Fibroblast of skin of scalp (primary cell): ENCODE data around the gene COL23A1.
A peak's percentile ranks its signal among the peaks of the same experiment; 100 is the strongest.

ENCODE experiments used
- DNase-seq: peaks from one replicate; pipeline ENCODE4 v3.0.0-alpha.2; 2013

The COL23A1 gene

DNA sequence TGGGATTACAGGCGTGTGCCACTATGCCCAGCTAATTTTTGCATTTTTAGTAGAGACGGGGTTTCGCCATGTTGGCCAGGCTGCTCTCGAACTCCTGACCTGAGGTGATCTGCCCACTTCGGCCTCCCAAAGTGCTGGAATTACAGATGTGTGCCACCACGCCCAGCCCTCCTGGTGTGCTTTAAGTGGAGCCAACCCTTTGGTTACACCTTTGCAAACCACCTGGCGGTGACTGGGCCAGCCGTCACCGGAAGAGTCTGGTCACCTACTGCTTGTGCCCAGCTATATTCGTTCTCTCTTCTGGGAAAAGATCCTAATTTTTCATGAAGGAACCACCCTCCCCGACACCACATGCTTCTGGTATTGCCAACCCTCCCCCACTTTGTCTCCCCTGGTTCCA is 35.9 kb downstream of the COL23A1 start:
- no peak for DNase-seq

- DNase-seq: no peak
These were observed 36.7 kb downstream of the COL23A1 start for GRCh38 chr5:178553517-178553916.

GRCh38 chr5:178551468-178551867 is 38.7 kb downstream of the COL23A1 start:
- no peak for DNase-seq

DNA sequence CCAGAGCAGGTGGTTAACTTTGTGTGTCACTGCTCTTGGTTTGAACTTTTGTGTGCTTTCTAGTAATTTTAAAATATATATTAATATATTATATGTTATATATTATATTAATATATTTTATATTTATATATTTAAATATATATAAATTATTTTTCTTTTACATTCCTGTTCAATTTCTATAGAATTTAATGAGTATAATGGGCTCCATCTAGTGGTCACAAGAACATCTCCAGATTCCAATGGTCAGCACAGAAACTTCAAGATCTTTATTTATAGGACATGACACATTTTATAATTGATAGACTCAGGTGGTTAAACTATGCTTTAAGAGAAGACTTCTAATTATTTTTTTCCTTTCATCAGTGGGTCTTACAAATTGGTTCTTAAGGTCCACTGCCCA is 39.1 kb downstream of the COL23A1 start:
- peak; percentile 42 for DNase-seq

DNA sequence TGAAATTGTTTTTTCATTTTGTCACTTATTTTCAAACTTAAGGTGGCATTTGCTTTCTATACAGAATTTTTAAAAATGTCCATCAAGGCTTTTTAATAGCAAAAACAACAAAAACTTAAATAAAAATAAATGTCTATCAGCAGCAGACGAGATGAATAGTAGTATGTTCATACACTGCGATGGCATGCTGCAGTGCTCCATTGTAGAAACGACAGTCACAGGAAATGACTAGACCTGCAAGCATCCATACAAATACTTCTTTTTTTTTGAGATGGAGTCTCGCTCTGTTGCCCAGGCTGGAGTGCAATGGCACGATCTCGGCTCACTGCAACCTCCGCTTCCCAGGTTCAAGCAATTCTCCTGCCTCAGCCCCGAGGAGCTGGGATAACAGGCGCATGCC is 41.4 kb downstream of the COL23A1 start:
- DNase-seq: peak; percentile 58

- no peak for DNase-seq
These were observed 42.3 kb downstream of the COL23A1 start for GRCh38 chr5:178547753-178548415.

DNA sequence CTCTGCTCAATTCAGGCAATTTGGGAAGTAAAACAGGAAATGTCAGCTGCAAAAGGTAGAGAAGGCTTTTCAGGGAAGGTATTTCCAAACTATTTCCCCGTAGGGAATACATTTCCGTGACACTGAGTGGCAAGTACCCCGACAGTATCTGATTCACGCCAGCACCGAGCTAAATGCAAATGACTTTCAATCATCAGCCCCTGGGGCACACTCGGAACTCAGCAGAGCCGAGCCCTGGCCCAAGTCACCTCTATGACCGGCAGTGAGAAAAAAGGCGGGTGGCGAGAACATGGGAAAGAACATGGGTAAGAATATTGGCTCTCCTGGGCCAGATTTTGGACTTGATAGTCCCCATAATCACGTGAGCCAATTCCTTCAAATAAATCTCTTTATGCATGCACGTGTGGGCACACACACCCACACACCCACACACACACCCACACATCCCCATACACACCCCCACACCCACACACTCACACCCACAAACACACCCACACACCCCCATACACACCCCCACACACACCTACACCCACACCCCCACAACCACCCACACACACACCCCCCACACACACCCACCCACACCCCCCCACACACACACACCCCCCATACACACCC is 43.0 kb downstream of the COL23A1 start:
- DNase-seq: no peak

DNA sequence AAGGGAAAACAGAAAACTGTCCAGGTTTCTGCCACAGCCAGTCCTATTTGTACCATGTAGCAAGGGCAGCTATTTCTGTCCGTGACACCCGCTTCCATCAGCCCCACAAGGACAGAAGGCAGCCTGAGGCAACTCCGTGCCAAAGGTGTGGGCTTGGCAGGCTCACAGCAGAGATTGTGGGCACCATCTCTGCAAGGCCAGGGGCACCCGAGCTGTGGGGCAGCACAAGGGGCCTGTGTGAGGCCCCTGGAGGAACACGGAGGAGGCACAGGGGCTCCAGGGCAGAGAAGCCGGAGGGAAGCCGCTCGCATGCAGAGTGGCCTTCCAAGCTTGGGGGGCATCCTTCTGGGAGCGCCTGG is 43.5 kb downstream of the COL23A1 start:
- DNase-seq: no peak

GRCh38 chr5:178545941-178546674 is 44.1 kb downstream of the COL23A1 start:
- no peak for DNase-seq

DNA sequence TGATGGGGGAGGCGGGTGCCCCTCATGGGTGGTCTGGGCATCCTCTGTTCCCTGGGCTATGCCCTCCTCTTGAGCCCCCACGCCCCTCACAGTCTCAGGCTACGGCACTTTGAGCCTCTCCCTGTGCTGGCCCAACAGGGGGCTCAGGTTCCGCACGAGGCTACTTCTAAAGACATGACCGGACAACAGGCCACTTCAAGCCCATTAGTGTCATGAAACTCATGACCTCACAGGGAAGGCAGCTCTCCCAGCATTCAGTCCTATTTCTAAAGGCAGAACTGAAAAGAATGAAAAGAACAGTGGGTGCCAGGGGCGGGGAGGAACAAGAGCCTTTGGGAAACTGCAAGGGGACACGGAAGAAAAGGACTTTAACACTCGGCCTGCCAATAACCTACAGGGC is 45.0 kb downstream of the COL23A1 start:
- no peak for DNase-seq

DNA sequence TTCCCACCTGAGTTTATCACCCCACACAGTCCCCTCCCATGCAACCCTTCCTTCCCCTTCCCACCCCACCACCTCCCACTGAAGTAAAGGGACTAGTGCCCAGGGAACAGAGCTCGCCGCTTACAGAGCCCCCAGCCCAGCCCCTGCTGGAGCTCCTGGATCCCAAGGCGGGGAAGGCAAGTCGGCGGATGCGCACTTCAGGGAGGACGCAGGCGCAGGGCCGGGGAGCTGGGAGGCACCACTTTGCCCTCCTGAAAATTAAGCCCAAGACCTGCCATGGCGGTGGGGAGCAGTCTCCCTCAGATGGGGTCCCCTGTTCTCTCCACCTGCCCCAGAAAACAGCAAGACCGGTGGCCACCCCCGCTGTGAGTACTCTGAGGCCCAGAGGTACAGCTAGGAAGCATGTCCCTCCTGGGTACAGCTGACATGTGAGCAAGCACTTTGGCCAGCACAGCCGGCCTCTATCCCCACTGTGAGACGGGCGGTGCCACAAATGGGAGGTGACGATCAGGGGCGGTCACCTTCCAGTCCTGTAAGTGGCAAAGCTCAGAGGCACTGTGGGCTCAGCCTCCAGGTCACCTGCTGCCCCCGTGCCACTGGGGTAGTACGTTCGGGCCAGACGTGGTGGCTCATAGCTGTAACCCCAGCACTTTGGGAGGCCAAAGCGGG is 45.9 kb downstream of the COL23A1 start:
- DNase-seq: no peak

- DNase-seq: peak; percentile 50
These were observed 47.7 kb downstream of the COL23A1 start for GRCh38 chr5:178542455-178542854.

DNA sequence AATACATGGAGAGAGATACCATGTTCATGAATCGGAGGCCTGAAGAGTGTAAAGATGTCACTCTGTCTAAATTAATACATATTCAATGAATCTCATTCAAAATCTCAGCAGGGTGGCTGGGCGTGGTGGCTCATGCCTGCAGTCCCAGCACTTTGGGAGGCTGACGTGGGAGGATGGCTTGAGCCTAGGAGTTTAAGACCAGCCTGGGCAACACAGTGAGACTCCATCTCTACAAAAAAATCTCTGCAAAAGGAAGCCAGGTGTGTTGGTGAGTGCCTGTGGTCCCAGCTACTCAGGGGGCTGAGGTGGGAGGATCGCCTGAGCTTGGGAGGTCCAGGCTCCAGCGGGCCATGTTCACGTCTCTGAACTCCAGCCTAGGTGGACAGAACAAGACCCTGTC is 49.7 kb downstream of the COL23A1 start:
- no peak for DNase-seq

DNA sequence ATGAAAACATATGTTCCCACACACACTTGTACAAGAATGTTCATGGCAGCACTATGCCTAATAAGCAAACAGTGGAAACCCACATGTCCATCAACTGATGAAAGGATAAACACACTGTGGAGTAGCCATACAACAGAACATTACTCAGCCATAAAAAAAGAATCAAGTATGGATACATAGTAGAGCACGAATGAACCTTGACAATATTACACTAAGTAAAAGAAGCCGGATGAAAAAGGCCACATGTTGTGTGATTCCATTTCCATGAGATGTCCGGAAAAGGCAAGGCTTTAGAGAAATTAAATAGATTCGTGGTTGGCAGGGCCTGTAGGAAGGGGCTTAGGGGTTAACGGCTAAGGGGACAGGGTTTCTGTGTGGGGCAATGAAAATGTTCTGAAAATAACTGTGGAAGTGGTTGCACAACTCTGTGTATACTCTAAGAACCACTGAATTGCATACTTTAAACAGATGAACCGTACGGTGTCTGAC is 51.4 kb downstream of the COL23A1 start:
- peak; percentile 44 for DNase-seq

GRCh38 chr5:178537467-178538371 is 52.5 kb downstream of the COL23A1 start:
- DNase-seq: no peak

GRCh38 chr5:178536541-178537466 is 53.4 kb downstream of the COL23A1 start:
- DNase-seq: no peak

DNA sequence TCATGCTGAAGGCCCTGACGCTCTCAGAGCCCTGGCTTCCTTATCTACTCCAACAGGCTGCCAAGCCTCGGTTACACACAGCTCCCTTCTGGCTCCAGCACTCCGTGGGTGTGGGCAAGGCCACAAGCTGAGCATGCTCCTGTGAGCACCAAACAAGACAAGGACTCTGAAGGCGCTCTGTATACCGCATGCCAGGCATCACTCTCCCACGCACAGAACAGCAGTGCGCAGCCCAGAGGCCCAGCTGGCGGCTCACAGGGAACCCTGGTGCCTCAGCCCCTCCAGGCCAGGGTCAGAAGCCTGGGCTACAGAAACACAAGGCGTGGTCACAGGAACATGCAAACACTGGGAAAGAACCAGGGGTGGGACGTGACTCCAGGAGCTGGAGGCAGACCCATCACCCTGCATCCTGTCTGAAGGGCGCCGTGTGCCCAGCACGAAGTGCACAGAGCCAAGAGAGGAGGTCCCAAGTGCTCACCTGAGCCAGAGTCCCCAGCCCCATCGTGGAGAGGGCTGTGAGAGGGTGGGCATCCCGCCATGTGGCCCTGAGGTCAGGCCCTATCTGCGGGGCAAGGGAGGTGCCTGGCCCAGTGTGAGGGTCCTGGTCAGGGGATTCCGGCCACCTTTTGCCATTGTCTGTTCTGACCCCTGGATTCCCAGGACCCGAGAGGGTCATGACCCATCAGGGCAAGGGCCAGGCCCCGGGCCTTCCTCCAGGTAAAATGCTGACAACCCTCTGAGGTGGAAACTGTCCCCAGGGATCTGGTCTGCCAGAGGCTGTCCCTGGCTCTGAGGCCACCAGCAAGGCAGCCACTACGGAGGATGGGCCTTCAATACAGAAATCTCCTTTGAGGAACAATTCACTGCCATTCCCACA is 54.7 kb downstream of the COL23A1 start:
- DNase-seq: no peak

DNA sequence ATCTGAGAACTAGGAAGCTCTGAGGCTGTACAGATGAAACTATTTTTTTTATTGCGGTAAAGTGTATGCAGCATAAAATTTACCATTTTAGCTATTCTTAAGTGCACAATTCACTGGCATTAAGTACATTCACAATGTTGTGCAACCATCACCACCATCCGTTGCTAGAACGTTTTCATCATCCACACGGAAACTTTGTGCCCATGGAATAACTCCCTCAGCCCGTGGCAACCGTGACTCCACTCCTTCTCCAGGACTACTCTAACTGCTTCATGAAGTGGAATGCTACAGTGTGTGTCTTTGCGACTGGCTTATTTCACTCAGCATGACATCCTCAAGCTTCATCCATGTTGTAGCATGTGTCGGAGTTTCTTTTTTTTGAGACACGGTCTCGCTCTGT is 57.1 kb downstream of the COL23A1 start:
- no peak for DNase-seq

DNA sequence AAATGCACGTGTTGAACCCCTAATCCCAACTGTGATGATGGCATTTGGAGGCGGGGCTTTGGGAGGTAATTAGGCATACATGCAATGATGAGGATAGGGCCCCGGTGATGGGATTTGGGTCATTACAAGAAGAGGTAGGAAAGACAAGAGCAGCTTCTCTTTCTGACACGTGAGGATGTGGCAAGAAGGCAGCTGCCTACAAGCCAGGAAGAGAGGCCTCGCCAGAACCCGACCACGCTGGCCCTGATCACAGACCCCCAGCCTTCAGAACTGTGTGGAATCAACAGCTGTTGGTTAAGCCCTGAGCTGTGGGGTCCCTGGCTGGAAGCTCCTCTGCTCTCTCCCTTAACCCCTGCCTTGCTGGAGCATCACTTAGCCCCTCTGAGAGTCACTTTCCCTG is 57.5 kb downstream of the COL23A1 start:
- no peak for DNase-seq

DNA sequence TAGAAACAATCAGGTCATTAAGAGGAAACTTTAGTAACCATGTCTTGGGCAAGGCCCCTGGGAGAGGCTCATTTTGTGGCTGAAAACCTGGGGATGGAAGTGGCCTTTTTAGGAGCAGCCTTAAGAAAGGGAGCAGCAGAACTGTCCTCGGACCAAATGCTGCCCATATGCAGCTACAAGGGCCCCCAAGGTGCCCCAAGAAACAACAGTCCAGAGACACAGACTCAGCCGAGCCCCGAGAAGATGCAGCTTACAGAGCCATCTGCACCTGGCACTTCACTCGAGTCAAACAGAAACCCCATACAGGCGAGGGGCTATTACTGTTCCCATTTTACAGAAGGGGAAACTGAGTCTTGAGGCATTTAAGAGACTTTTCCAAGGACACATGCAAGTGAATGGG is 58.0 kb downstream of the COL23A1 start:
- no peak for DNase-seq
